K562 (cell line): ENCODE data around the gene RAP1A. TPM values are rescaled to one million over a fixed set of nuclear protein-coding genes. Genes with fewer than 3 reads are reported as not detected.
A peak's percentile ranks its signal among the peaks of the same experiment; 100 is the strongest.

Source experiments
- ADNP ChIP-seq: fragments of 200-800 bp; sonication (Bioruptor generic); IDR thresholded peaks from 2 replicates; pipeline ENCODE4 v1.6.1; 2016; ENCODE audit warnings: missing genetic modification characterization, missing compliant biosample characterization
- CHAMP1 ChIP-seq: fragments of 450-650 bp; IDR thresholded peaks from 2 replicates; pipeline ENCODE4 v1.6.1; 2016; ENCODE audit warnings: mild to moderate bottlenecking
- CHD2 ChIP-seq: IDR thresholded peaks from 2 replicates; pipeline ENCODE4 v1.6.1; 2011; ENCODE audit warnings: low read depth, low read length
- CTBP1 ChIP-seq: fragments of 450-650 bp; IDR thresholded peaks from 2 replicates; pipeline ENCODE4 v1.6.1; 2016; ENCODE audit warnings: borderline replicate concordance
- GATAD2A ChIP-seq: fragments of 450-650 bp; IDR thresholded peaks from 2 replicates; pipeline ENCODE4 v1.6.1; 2017
- MCM7 ChIP-seq, 2 experiments: fragments of 450-650 bp; IDR thresholded peaks; 2 replicates each; pipeline ENCODE4 v1.6.1; 2016 to 2018
- MNT ChIP-seq, 2 experiments: fragments of 450-650 bp; conservative IDR thresholded peaks; 2 replicates each; pipeline ENCODE4 v1.6.1; 2017; ENCODE audit warnings: mild to moderate bottlenecking in 2 of 2, moderate library complexity in 2 of 2
- PRPF4 ChIP-seq: fragments of 200-400 bp; formaldehyde crosslinking; IDR thresholded peaks from one replicate; pipeline ENCODE4 v1.6.1; 2017; ENCODE audit warnings: low read length, low read depth, mild to moderate bottlenecking; ENCODE audit not compliant: insufficient read depth, poor library complexity, severe bottlenecking
- STAT6 ChIP-seq: sonication (generic); formaldehyde crosslinking; IDR thresholded peaks from 2 replicates; pipeline ENCODE4 v1.8.1; 2023; ENCODE audit warnings: mild to moderate bottlenecking, missing genetic modification reagents
- THAP12 ChIP-seq: fragments of 250-450 bp; sonication (Bioruptor Pico); IDR thresholded peaks from 2 replicates; pipeline ENCODE4 v1.9.0; 2021; ENCODE audit warnings: mild to moderate bottlenecking, inconsistent platforms
- ZBTB8A ChIP-seq: fragments of 450-650 bp; IDR thresholded peaks from 2 replicates; pipeline ENCODE4 v1.6.1; 2018; ENCODE audit warnings: mild to moderate bottlenecking, moderate library complexity; ENCODE audit not compliant: partially characterized antibody
- ZNF124 ChIP-seq: sonication (generic); formaldehyde crosslinking; IDR thresholded peaks from 2 replicates; pipeline ENCODE4 v1.8.1; 2022; ENCODE audit warnings: missing genetic modification reagents
- ZNF212 ChIP-seq: fragments of 450-650 bp; formaldehyde crosslinking; IDR thresholded peaks from 2 replicates; pipeline ENCODE4 v1.4.0; 2020; ENCODE audit warnings: mild to moderate bottlenecking
- ZNF717 ChIP-seq: fragments of 250-450 bp; sonication (Bioruptor Pico); IDR thresholded peaks from 2 replicates; pipeline ENCODE4 v1.5.0; 2021
- polyA plus RNA-seq, 8 experiments: library from polyadenylated mRNA; depleted of rRNA in 4 of 8; stranded (reverse) in 5 of 8; unstranded in 3 of 8; fragments of >200 nt; fragmentation: Nextera tagmentation in 2 of 8; fragmentation: Illumina TruSeq in 1 of 8; extraction: Ambion mirVana in 2 of 8; extraction: Trizol in 1 of 8; gene quantifications; 2 replicates each; pipeline versions ENCODE4 v1.2.1 to v1.2.3, GENCODE V29; 2011 to 2014; ENCODE audit warnings: inconsistent platforms in 1 of 8, missing spikeins in 1 of 8
- total RNA-seq, 7 experiments: library from RNA; depleted of rRNA in 6 of 7; stranded (reverse); fragments of >200 nt in 6 of 7; fragmentation: Illumina TruSeq in 2 of 7; extraction: Trizol in 2 of 7; gene quantifications; 2 replicates each; pipeline versions ENCODE4 v1.2.1 to v1.2.3, GENCODE V29; 2011 to 2021; ENCODE audit warnings: low replicate concordance in 1 of 7
- TF ChIP-seq, protein P1 (sequence below): sonication (generic); formaldehyde crosslinking; IDR thresholded peaks from 2 replicates; pipeline ENCODE4 v1.8.1; 2022; ENCODE audit warnings: missing genetic modification reagents

Gene RAP1A
- total and polyA plus RNA-seq, 9 of the 15 experiments (the other 6 are each of a cell fraction or from before 2014, with no cell fraction given), result 13.4 to 86.2 (median 32.5) TPM

GRCh38 chr1:111739194-111739924 lies 119.8 kb downstream of the RAP1A start, which contains the start of gene INKA2 (continued):
- peak; percentile 69 for TF ChIP-seq CTBP1
- TF ChIP-seq CHAMP1, result no peak
- peak; percentile 43 to 48; a peak in 3 of 4 replicates for TF ChIP-seq MNT (conservative IDR thresholded peaks at IDR 0.05)
- no peak for TF ChIP-seq ZBTB8A
- no peak for TF ChIP-seq GATAD2A
- TF ChIP-seq ZNF124 (CRISPR knock-in tag), result peak; percentile 84; the same call in 1 of the 2 replicates
- no peak for TF ChIP-seq ZNF717
- peak; percentile 56 for TF ChIP-seq CHD2
- no peak for TF ChIP-seq PRPF4
- TF ChIP-seq ADNP (tag), result no peak
- no peak for TF ChIP-seq STAT6 (CRISPR knock-in tag)
- TF ChIP-seq MCM7 (IDR thresholded peaks at IDR 0.05), result no peak
- no peak for TF ChIP-seq ZNF212 (CRISPR knock-in tag)
- TF ChIP-seq, protein P1, sequence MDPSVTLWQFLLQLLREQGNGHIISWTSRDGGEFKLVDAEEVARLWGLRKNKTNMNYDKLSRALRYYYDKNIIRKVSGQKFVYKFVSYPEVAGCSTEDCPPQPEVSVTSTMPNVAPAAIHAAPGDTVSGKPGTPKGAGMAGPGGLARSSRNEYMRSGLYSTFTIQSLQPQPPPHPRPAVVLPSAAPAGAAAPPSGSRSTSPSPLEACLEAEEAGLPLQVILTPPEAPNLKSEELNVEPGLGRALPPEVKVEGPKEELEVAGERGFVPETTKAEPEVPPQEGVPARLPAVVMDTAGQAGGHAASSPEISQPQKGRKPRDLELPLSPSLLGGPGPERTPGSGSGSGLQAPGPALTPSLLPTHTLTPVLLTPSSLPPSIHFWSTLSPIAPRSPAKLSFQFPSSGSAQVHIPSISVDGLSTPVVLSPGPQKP (CRISPR knock-in tag), result no peak
- no peak for TF ChIP-seq THAP12 (CRISPR knock-in tag)
